Upper lobe of right lung (tissue), 1 donor: ENCODE results near the gene FGF9. TPM values are rescaled to one million over a fixed set of nuclear protein-coding genes. Genes with fewer than 3 reads are reported as not detected.

Experiments used
- ATAC-seq: fragments of 200-7000 bp; cut with Tn5 transposase; one replicate; pipeline ENCODE4 v1.9.1; 2020; ENCODE audit warnings: mild to moderate bottlenecking, moderate library complexity
- DNase-seq: peaks from one replicate; pipeline ENCODE4 v3.0.0-alpha.2; 2020
- H3K27ac ChIP-seq: fragments of 200-600 bp; one replicate; pipeline ENCODE4 v1.8.0; 2022
- H3K27me3 ChIP-seq: fragments of 200-600 bp; one replicate; pipeline ENCODE4 v1.8.0; 2022; ENCODE audit warnings: mild to moderate bottlenecking
- H3K36me3 ChIP-seq: fragments of 200-600 bp; one replicate; pipeline ENCODE4 v1.8.0; 2022
- H3K4me1 ChIP-seq: fragments of 200-600 bp; one replicate; pipeline ENCODE4 v1.8.0; 2022
- H3K4me3 ChIP-seq: fragments of 200-600 bp; one replicate; pipeline ENCODE4 v1.8.0; 2022; ENCODE audit warnings: mild to moderate bottlenecking
- H3K9me3 ChIP-seq: fragments of 200-600 bp; one replicate; pipeline ENCODE4 v1.8.0; 2022
- intact Hi-C: fragments of 100-400 bp; cut with DNase I; formaldehyde crosslinking; loops from one replicate; pipeline ENCODE4 v1.11.0; 2022
- total RNA-seq: library from RNA; stranded (reverse); fragmentation: NEBNext Ultra II Directional; extraction: Animal tissue kit (Norgen Biotek cat#: 25700); gene quantifications from one replicate; pipeline ENCODE4 v1.2.1, GENCODE V29; 2021
- TF ChIP-seq, protein P1 (sequence below): fragments of 200-600 bp; IDR thresholded peaks from one replicate; pipeline ENCODE4 v1.8.0; 2022; ENCODE audit warnings: antibody characterized with exemption
- donor health status: DM: no; HTN: yes; CAD: no; lungs with severe emphysema.

The FGF9 gene
- total RNA-seq, 1 donor from 2014 or later: 2.7 TPM

DNA sequence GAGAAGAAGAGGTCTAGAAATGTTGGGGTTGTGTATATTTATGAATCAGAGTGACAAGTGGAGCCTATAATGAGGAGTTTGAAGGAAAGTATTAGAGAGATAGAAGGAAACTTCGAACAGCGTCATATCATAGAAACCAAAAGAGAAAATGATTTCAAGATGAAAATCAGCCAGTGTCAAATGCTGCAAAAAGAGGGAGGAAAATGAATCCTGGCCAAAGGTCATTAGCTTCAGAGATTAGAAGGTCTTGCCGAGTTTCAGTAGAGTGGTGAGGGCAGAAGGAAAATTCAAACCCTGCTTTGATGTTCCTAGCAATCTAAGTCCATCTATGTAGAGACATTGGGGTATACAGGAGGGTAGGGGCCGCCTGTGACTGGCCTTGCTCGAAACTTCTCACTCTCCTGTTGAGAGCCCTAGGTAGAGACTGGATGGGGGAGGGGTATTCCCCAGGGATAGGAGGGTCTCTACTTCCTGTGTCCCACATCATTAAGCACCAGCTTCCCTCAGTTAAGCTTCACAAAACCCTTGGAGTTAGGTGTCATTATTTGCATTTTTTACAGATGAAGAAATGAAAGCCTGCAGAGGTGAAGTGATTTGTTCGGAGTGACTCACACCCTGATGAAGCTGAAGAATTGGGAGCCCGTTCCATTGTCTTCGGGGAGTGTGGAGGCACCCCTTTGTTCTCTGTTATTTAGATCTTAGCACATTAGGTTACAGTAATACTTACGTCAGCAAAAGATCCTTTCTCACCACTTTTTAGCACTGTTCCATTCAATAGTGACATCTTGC is 62.8 kb downstream of the FGF9 start:
- Histone ChIP-seq H3K9me3 (no peaks in the 10 kb centered on the region), H3K4me3 (no peak overlapping the region), H3K4me1 (peaks cover 2% of the 10 kb centered on the region), H3K27ac (no peak overlapping the region), H3K27me3 (no peaks in the 10 kb centered on the region), H3K36me3 (no peaks in the 10 kb centered on the region)
- no peak for DNase-seq
- ATAC-seq: no peak
- intact Hi-C loops: no loop called here
- TF ChIP-seq, protein P1, sequence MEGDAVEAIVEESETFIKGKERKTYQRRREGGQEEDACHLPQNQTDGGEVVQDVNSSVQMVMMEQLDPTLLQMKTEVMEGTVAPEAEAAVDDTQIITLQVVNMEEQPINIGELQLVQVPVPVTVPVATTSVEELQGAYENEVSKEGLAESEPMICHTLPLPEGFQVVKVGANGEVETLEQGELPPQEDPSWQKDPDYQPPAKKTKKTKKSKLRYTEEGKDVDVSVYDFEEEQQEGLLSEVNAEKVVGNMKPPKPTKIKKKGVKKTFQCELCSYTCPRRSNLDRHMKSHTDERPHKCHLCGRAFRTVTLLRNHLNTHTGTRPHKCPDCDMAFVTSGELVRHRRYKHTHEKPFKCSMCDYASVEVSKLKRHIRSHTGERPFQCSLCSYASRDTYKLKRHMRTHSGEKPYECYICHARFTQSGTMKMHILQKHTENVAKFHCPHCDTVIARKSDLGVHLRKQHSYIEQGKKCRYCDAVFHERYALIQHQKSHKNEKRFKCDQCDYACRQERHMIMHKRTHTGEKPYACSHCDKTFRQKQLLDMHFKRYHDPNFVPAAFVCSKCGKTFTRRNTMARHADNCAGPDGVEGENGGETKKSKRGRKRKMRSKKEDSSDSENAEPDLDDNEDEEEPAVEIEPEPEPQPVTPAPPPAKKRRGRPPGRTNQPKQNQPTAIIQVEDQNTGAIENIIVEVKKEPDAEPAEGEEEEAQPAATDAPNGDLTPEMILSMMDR: no peak

DNA sequence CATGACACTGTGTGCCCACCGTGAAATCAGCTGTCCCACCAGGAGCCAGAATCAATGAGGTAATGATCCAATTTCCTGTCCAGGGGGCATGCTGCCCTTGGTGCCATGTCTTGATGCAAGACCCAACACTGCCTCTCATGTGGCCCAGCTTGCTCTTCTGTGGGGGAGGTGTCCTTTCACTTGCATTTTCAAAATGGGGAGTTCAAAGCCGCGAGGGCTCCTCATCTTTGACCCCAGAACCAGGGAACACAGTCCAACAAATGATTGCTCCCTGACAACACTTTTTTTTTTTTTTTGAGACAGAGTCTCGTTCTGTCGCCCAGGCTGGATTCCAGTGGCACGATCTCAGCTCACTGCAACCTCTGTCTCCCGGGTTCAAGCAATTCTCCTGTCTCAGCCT is 64.1 kb downstream of the FGF9 start:
- ATAC-seq (no peak), DNase-seq (no peak)
- H3K36me3 ChIP-seq: no peaks in the 10 kb centered on the region
- H3K4me3 ChIP-seq: no peak overlapping the region
- intact Hi-C loops: no loop called here
- H3K4me1 ChIP-seq: peaks cover 2% of the 10 kb centered on the region
- no peaks in the 10 kb centered on the region for H3K9me3 ChIP-seq
- H3K27me3 ChIP-seq: no peaks in the 10 kb centered on the region
- H3K27ac ChIP-seq: no peak overlapping the region
- TF ChIP-seq, protein P1: no peak

DNA sequence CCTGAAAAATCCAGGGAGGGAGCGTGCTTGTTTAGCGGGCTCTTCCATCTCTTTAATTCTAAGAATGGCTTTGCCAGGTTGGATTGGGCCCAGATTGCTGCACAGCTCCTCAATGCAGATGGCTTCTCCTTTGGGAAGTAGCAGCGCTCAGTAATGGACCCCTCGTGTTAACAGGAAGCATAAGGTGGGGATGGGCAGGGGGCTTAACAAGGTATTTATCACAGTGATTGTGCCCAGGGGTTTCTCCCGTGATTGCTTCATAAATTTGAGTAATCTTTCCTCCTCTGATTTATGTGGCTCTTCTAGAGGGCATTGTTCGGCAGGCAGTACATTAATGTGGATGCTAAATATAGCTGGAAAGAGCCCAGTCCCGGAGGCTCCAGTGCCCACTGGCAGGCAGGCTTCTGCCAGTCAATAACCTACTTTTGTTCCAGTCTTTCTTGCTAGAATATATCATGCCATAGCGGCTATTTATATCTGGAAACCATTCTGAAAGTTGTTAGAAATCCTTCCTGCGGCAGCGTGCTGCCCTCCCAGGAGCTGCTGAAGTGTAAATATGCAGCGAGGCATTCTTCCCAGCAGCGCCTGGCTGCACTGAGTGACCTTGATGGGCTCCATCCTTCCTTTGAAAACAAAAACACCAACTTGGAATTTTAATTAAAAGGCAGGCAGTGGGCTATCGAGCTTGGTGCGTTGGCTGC is 65.0 kb downstream of the FGF9 start:
- intact Hi-C loops: no loop called here
- DNase-seq: no peak
- H3K4me3 ChIP-seq: no peak overlapping the region
- no peak overlapping the region for H3K27ac ChIP-seq
- H3K36me3 ChIP-seq: no peaks in the 10 kb centered on the region
- TF ChIP-seq, protein P1: no peak
- H3K27me3 ChIP-seq: no peaks in the 10 kb centered on the region
- peaks cover 2% of the 10 kb centered on the region for H3K4me1 ChIP-seq
- H3K9me3 ChIP-seq: no peaks in the 10 kb centered on the region
- ATAC-seq: peak; percentile 20

DNA sequence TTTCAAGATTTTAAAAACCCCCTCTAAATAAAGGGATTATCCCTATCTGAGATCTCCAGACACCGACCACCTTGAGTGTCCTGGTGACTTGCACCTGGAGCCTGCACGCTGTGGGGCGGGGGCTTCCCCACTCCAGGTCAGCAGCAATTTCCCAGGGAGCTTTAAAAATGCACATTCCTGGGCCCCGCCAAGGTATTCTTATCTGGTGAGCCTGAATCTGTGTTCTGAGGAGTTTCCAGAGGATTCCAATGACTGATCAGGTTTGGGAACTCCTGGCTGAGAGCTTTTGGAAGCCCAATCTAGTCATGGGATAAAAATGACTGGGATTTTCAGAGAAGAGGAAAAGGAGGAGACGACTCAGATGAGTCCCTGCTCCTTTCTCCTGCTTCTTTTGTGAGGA is 66.1 kb downstream of the FGF9 start:
- intact Hi-C loops: no loop called here
- no peaks in the 10 kb centered on the region for H3K9me3 ChIP-seq
- no peak overlapping the region for H3K27ac ChIP-seq
- DNase-seq: no peak
- TF ChIP-seq, protein P1: no peak
- H3K4me1 ChIP-seq: peaks cover 2% of the 10 kb centered on the region
- H3K27me3 ChIP-seq: no peaks in the 10 kb centered on the region
- no peak for ATAC-seq
- H3K36me3 ChIP-seq: no peaks in the 10 kb centered on the region
- H3K4me3 ChIP-seq: no peak overlapping the region

DNA sequence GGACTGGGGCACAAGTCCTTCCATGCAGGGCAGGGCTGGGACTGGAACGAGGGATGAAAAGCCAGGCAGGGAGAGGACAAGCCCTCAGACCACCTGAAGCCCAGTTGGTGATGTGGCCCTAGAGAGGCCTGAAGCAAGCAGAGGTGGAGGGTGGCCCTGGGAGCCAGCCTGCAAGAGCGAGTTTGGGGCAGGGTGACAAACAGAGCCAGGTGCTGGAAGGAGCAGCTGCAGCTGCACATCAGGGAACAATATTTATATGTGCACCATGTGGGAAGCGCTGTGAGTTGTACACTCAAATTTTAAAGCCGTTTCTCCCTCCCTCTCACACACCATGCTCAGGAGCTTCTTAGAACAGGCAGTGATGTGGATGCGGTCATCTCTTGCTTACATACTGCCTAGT is 67.8 kb downstream of the FGF9 start:
- H3K4me1 ChIP-seq: peaks cover 2% of the 10 kb centered on the region
- no peak overlapping the region for H3K27ac ChIP-seq
- H3K36me3 ChIP-seq: no peaks in the 10 kb centered on the region
- intact Hi-C loops: no loop called here
- H3K27me3 ChIP-seq: no peaks in the 10 kb centered on the region
- DNase-seq (no peak), ATAC-seq (no peak)
- TF ChIP-seq, protein P1: no peak
- H3K9me3 ChIP-seq: no peaks in the 10 kb centered on the region
- H3K4me3 ChIP-seq: no peak overlapping the region
